NCI-H69 (cell line): ENCODE data around the gene UNC5CL.
"Not testable (repeated sequence)": the region's sequence is repeated elsewhere in the genome, so short reads cannot be mapped to it uniquely, and the experiment has no call there.

ENCODE experiments used
- DNase-seq: peaks from one replicate; lab custom pipeline; 2025; lab: John Stamatoyannopoulos, UW

Gene UNC5CL

DNA sequence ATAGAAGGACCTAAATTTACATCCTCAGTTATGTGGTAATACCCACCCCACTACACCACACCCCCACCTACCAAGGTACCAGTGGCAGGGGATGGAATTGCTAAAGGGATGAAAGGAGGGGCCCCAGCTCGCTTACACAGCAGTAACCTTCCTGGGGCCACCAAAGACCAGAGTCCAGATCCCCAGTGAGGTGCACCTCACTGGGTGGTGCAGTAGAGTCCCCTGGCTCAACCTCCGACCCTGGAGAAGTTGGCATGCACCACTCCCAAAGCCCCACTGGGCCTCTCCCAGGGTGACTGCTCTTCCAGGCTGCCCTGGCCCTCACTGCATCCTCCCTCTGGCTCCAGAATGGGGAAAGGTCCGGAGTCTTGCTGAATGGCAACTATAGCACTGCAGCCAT is 816 bp downstream of the UNC5CL start:
- DNase-seq, result no peak

DNA sequence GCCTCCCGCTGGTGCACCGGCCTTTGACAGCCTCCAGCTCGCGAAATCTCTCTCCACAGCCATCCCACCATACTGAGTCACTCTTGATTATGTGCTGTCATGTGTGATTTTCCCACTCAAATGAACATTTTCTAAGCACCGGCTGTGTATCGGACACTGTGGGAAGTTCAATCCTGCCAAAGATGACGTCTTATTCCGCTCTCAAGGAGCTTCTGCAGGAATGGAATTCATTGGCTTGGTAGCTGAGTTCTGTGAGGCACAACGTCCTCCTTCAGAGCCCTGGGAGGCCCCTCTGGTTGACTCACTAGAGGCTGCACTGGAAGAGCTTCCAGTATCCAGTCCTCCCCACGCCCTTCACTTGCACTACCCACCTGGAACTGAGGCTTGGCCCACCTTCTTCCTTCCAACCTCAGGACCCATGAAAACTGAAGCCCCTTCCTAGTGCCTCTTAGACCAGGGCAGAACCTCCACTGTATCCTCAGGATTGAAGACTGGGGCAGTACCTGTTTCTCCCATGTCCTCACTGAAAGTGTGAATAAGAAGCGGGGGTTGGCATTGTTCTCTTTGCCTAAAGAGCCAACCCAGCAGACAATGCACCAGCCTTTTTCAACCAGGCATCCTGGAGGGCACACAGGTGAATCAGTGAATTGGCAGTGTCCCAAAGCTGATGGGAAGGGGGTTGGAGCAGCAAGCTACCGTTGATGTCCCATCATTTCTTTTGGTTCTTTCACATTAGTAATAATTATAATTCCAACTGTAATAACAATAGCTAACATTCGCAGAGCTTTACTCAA is 1.7 kb downstream of the UNC5CL start:
- peak; percentile 17 for DNase-seq

DNA sequence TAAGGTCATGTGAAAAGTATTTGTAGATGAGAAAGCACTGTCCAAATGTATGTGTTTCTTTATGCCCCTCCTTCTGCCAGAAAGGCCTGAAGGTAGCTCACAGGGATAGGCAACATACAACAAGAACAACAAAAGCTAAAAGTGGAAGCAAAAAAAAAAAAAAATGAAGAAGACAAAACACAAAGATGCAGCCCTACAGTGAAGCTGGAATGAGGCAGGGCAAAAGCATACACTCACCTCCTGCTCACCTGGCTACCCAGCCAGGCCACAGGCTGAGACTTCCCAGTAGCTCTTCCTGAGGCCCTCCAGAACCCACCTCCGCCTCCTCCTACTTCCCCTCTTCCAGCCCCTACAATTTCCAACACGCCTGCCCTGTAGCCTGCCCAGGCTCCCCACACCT is 2.4 kb downstream of the UNC5CL start:
- no peak for DNase-seq

- peak; percentile 12 for DNase-seq
These were observed 2.8 kb downstream of the UNC5CL start for GRCh38 chr6:41036186-41036585.

GRCh38 chr6:41033776-41034175 is 5.2 kb downstream of the UNC5CL start:
- DNase-seq, result no peak

- DNase-seq, result no peak
These were observed 6.2 kb downstream of the UNC5CL start for GRCh38 chr6:41032830-41033229.

DNA sequence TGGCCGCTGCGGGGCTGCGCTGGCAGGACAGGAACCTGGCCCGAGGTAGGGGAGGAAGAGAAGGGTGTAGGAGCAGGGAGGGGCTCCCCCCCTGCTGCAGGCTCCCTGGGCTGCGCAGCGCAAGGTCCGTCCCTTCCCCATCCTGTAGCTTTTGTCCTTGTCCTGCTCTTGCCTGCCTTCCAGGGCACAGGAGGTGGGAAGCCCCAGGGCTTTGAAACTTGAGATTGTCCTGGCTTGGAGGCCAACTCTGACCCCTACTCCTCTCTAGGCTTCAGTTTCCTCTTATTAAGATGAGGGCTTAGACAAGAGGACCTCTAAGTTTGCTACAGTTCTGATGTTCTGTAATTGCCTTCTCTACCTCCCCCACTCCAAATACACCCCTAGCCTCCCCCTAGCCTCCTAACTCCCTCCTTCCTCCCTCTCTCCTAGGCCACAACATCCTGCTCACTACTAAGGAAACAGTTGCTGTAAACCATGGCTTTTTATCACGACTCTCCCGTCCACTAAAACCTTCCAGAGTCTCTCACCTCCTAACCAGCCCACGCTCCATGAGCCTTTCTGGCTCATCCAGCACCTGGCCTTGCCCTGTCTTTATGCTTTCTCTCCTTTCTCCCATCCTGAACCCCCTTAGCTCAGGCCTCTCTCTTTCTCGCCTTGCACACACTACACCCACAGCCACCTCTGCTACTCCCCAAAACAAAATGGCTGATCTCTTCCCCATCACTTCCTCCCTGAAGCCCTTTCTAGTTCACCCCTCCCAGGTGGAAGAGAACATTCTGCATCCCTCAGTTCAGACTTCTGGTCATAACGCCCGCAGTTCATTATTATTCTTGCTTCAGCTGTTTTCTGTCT is 10.2 kb downstream of the UNC5CL start:
- DNase-seq, result peak; percentile 52

GRCh38 chr6:41027799-41028560 is 11.0 kb downstream of the UNC5CL start:
- peak; percentile 72 for DNase-seq

GRCh38 chr6:41027241-41027640 is 11.8 kb downstream of the UNC5CL start:
- no peak for DNase-seq

GRCh38 chr6:41025966-41026530 is 13.0 kb downstream of the UNC5CL start:
- DNase-seq, result no peak

DNA sequence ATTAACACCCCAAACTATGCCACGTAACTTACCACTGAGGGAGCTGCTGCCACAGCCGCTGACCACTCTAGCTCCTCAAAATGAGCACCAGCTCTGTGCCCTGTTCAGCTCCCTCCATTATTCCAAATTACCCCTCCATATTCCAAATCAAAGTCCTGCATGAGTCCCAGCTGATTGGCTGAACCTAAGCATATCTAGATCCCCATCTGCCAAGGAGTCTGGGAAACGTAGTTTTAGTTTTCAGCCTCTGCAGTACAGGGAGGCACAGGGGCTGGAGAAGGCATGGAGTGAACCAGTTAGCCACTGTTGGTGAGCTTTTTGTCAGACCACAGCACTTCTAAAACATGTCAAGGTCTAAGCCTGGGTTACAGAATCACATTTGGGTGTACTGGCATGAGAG is 15.9 kb downstream of the UNC5CL start:
- DNase-seq, result peak; percentile 32

- DNase-seq, result peak; percentile 74
These were observed 16.7 kb downstream of the UNC5CL start for GRCh38 chr6:41022294-41022693.

- DNase-seq, result peak; percentile 78
These were observed 17.2 kb downstream of the UNC5CL start for GRCh38 chr6:41021832-41022231.

DNA sequence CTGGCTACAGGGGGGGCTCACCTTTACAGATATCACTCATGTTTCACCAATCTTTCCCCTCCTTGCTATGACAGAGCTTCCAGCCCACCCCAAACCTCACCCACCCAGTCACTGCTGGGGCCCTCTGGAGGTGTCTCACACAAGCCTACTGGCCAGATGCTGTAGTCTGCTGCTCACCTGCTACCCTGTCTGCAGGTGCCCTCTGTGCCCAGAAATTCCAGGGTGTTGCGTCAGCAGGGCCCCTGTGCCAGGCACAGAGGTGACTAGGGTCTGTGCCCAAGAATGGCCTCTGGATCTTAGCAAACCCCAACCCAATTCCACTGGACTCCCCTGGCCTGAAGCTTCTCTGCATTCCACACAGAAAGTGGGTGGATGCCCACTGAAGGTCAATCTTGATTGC is 21.4 kb downstream of the UNC5CL start:
- peak; percentile 62 for DNase-seq

- not testable (repeated sequence) for DNase-seq
These were observed 23.2 kb downstream of the UNC5CL start for GRCh38 chr6:41015860-41016259.

DNA sequence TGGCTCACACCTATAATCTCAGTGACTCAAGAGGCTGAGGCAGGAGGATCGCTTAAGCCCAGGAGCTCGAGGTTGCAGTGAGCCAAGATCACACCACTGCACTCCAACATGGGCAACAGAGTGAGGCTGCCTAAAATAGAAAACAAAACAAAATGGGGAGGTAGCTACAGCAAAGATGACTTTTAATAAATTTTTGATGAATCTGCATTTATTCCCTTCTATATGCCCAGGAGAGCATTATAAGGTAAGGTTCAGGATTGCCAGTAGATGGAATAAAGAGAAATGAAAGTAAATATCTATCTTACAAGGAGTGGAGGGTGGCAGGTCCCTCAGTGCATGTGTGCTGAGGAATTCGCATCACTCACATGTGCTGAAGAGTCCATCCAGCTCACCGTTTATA is 24.2 kb downstream of the UNC5CL start:
- DNase-seq, result no peak

DNA sequence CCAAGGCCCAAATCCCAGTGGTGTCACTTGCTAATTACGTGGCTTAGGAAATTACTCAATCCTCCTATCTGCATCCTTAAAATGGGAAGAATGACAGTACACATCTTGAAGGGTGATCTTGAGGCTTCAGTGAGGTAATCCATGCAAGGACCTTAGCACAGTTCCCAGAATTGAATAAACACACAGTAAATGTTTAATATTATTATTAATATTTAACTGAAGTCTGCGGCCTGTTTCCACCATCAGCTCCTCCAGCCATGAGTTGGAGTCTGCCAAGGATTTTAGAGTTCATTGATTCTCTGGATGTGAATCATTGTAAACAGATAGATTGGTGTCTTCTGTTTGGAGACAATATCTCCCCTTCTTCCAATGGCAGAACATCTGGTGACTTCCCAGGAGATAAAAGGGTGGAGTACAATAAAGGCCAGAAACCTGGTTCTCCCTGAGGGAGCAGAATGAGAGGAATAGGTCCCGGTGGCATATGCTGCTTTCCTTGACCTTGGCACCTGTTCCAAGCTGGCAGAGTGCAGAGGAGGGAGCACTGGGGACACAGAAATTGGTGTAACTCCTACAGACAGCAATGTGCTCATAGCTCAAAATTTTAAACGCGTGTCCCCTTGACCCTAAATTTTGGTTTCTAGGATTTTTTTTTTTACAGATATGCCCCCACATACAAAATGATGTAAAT is 25.4 kb downstream of the UNC5CL start:
- DNase-seq, result peak; percentile 87

DNA sequence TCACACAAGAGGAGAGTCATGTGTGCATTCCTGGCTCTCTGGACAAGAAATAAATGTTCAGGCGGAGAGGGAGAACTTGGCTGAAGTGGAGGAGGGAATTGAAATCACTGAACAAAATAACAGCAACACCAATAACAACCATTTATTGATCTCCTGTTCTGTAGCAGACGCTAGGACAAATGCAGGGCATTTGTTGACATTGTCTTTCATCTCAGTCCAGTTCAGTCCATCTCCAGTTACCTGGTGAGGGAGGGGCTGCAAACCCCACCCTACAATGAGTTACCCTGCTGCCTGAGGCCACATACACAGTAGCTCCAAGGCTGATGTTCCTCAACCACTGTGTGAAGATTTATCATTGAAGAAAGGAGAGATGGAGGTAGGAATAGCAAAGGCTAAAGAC is 27.3 kb downstream of the UNC5CL start:
- no peak for DNase-seq

- no peak for DNase-seq
These were observed 29.4 kb downstream of the UNC5CL start for GRCh38 chr6:41009669-41010068.

DNA sequence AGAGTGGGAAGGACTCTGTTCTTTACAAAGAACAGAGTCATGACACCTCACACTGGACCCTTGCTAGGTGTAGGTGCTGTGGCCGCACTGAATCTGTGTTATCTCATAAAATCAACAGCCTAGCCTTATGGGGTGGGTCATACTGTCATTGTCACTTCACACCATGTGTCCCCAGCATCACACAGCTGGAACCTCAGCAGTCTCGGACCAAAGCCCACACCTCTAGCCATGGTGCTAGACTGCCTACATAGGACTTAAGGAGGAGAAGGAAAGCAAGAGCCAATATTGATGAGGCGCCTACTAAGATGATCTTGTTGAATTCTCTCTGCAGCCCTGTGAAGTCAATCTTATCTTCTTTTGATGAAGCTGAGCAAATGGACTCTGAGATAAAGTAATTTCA is 31.0 kb downstream of the UNC5CL start:
- DNase-seq, result no peak

GRCh38 chr6:41006980-41007379 is 32.0 kb downstream of the UNC5CL start:
- not testable (repeated sequence) for DNase-seq

GRCh38 chr6:41006217-41006616 is 32.8 kb downstream of the UNC5CL start:
- DNase-seq, result peak; percentile 76
